Activated naive CD4-positive, alpha-beta T cell treated with anti-CD3 and anti-CD28 coated beads, Interleukin-2, amount 50 U/mL, for 24 hours (primary cell): ENCODE measurements around the gene PWWP2A.
"Not testable (repeated sequence)": the region's sequence is repeated elsewhere in the genome, so short reads cannot be mapped to it uniquely, and the experiment has no call there.

Source experiments
- H3K27ac Mint-ChIP-seq: one replicate; pipeline ENCODE4 v1.8.0; 2021; ENCODE audit warnings: mild to moderate bottlenecking, mixed read lengths
- H3K27me3 Mint-ChIP-seq: one replicate; pipeline ENCODE4 v1.8.0; 2021; ENCODE audit warnings: mixed read lengths
- H3K36me3 Mint-ChIP-seq: one replicate; pipeline ENCODE4 v1.8.0; 2021; ENCODE audit warnings: mixed read lengths
- H3K4me1 Mint-ChIP-seq: one replicate; pipeline ENCODE4 v1.8.0; 2021; ENCODE audit warnings: mixed read lengths
- H3K4me3 Mint-ChIP-seq: one replicate; pipeline ENCODE4 v1.8.0; 2021; ENCODE audit warnings: mild to moderate bottlenecking, mixed read lengths
- H3K9me3 Mint-ChIP-seq: one replicate; pipeline ENCODE4 v1.8.0; 2021; ENCODE audit warnings: mixed read lengths

PWWP2A gene

DNA sequence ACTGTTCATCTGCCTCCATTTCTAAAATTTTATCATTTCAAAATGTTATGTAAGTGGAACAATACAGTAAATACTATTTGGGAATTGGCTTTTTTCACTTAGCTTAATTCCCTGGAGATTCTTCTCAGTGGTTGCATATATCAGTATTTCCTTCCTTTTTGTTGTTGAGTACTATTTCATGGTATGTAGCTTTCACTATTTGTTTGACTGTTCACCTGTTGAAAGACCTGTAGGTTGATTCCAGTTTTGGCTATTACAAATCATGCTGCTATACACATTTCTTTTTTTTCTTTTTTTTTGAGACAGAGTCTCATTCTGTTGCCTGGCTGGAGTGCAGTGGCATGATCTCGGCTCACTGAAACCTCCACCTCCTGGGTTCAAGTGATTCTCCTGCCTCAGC, 33.0 kb upstream of the PWWP2A start:
- Mint-ChIP-seq H3K4me1 (peaks cover 14% of the 10 kb centered on the region), H3K27ac (no peak overlapping the region), H3K36me3 (no peaks in the 10 kb centered on the region), H3K4me3 (no peak overlapping the region), H3K27me3 (no peaks in the 10 kb centered on the region), H3K9me3 (no peaks in the 10 kb centered on the region)

DNA sequence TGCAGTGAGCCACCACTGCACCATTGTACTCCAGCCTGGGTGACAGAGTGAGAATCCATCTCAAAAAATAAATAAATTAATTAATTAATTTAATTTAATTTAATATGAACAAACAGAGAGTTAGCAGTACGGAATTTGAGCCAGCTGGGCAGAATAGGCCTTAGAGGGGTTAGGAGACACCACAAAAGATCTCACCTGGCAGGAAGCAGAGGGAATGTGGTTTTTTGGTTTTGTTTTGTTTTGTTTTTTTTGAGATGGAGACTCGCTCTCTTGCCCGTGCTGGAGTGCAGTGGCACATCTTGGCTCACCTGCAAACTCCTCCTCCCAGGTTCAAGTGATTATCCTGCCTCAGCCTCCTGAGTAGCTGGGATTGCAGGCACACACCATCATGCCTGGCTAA, 31.8 kb upstream of the PWWP2A start:
- Mint-ChIP-seq H3K4me1 (peaks cover 14% of the 10 kb centered on the region), H3K9me3 (no peaks in the 10 kb centered on the region), H3K4me3 (no peak overlapping the region), H3K36me3 (no peaks in the 10 kb centered on the region), H3K27ac (no peak overlapping the region), H3K27me3 (no peaks in the 10 kb centered on the region)

DNA sequence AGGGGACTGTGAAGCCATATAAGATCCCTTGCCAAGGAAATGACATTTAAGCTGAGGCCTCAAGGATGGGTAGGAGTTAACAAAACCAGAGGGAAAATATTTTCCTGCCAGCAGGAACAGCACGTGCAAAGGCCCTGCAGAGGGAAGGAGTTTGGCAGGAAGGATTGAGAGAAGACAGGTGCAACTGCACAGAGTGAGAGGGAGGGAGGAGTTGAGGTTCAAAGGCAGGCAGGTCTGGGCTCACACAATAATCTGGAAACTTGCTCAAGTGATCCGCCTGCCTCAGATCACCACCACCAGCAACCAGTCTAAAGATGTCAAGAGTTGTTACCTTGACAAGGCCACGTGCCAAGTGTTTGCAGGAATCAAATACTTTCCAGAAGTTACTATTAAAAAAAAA, 31.1 kb upstream of the PWWP2A start:
- Mint-ChIP-seq H3K4me3 (no peak overlapping the region), H3K9me3 (no peaks in the 10 kb centered on the region), H3K4me1 (peaks cover 14% of the 10 kb centered on the region), H3K27ac (no peak overlapping the region), H3K36me3 (no peaks in the 10 kb centered on the region), H3K27me3 (no peaks in the 10 kb centered on the region)

DNA sequence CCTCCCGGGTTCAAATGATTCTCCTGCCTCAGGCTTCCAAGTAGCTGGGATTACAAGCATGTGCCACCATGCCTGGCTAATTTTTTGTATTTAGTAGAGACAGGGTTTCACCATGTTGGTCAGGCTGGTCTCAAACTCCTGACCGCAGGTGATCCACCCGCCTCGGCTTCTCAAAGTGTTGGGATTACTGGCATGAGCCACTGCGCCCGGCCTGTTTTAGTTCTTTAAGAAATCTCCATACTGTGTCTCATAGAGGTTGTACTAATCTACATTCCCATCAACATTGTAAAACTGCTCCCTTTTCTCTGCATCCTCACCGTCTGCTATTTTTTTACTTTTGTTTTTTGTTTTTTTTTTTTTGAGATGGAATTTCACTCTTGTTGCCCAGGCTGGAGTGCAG, 25.2 kb upstream of the PWWP2A start:
- not testable (repeated sequence) for H3K36me3 Mint-ChIP-seq, H3K27me3 Mint-ChIP-seq, H3K9me3 Mint-ChIP-seq, H3K4me3 Mint-ChIP-seq, H3K27ac Mint-ChIP-seq, H3K4me1 Mint-ChIP-seq

DNA sequence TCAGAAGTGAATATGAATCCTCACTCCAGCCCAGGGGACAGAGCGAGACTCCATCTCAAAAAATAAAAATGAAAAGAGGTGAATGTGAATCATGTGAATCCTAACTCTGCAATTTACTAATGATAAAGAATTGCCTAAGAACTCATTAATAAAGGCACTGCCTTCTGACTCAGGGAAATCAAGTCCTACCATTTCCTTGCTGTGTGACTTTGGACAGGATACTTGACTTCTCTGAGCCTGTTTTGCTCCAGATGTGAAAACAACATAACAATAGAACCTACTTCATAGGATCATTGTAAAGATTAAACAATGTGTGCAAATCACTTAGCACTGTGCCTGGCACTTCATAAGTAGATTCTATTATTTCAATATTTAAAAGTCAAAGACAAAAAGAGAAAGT, 15.1 kb upstream of the PWWP2A start:
- no peaks in the 10 kb centered on the region for H3K9me3 Mint-ChIP-seq
- H3K4me3 Mint-ChIP-seq = no peak overlapping the region
- no peaks in the 10 kb centered on the region for H3K36me3 Mint-ChIP-seq
- no peaks in the 10 kb centered on the region for H3K27me3 Mint-ChIP-seq
- H3K4me1 Mint-ChIP-seq = no peaks in the 10 kb centered on the region
- H3K27ac Mint-ChIP-seq = no peak overlapping the region

DNA sequence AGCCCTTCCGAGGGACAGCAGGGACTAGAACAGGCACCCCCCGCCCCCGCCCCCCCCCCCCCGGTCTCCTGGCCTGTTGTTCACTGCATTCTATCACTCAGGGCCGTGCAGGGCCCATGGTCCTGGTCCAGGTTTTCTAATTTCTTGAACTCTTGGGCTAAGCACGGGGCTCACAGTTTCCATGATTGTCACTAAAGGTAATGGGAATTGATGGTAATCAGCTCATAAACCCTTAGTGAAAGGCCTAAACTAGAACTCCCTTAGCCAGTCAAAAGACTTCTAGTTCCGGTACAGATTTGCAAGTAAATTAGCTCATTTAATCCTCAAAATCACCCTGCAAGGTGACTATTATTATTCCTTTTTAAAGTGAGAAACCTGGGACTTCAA, 14.7 kb upstream of the PWWP2A start:
- Mint-ChIP-seq H3K27ac (no peak overlapping the region), H3K36me3 (no peaks in the 10 kb centered on the region), H3K9me3 (no peaks in the 10 kb centered on the region), H3K4me3 (no peak overlapping the region), H3K4me1 (no peaks in the 10 kb centered on the region), H3K27me3 (no peaks in the 10 kb centered on the region)

DNA sequence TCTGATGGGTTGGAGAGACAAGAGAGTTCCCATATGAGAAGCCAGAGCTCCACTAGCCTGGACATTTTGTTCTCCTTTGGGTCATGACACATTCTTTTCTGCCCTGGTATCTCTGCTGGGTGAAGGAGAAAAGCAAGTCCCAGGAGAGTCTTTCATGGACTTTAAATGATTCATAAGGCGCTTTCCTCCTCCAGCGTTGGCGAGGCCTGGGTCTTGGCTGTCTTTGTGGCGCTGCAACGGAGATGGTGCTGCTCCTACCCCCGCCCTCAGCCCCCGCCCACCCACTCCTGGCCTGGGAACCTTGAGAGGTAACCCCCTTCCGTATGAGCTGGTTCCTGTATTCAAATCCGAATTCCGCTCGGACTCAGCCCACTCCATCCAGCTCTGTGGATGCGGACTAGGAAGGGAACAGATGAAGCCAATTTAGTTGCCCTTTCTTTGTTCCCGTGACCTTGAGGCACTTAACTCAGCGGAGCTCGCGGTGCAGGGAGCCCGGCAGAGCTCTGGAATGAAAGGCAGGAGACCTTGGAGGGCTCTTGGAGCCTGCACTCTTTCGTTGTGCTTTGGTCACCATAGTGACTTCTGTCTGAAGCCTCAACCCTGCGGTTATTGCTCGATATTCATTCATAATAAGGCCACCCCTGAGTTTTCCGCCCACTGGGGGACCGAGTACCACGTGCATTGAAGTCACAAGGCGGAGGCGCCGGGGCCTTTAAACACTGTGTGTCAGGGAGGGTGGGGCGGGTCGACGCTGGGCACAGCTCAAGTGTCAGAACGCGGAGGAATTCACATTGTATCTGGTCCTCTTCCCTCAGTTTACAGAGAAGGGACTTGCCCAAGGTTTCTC, 14.0 kb upstream of the PWWP2A start:
- H3K4me3 Mint-ChIP-seq = no peak overlapping the region
- H3K36me3 Mint-ChIP-seq = no peaks in the 10 kb centered on the region
- H3K4me1 Mint-ChIP-seq = no peaks in the 10 kb centered on the region
- H3K27me3 Mint-ChIP-seq = no peaks in the 10 kb centered on the region
- H3K9me3 Mint-ChIP-seq = no peaks in the 10 kb centered on the region
- H3K27ac Mint-ChIP-seq = no peak overlapping the region

DNA sequence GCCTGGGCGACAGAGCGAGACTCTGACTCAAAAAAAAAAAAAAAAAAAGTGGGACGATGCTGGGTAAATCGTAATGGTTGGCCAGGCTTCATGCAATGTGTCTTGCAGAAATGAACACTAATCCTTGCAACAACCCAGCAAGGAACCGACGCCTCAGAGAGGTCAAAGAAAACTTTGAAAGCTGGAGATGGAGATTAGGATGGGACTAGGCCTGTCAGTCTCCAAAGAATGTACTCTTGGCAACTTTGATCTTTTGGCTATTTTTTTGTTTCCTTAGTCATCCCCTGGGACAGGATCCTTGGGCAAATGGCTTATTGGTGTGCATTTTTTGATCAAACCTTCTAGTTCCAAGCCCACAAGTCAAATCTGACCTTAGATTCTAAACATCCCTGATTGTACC, 10.6 kb upstream of the PWWP2A start:
- Mint-ChIP-seq H3K4me1 (no peaks in the 10 kb centered on the region), H3K27me3 (peaks cover 3% of the 10 kb centered on the region), H3K4me3 (no peak overlapping the region), H3K27ac (no peak overlapping the region), H3K36me3 (peaks cover 4% of the 10 kb centered on the region), H3K9me3 (no peaks in the 10 kb centered on the region)

DNA sequence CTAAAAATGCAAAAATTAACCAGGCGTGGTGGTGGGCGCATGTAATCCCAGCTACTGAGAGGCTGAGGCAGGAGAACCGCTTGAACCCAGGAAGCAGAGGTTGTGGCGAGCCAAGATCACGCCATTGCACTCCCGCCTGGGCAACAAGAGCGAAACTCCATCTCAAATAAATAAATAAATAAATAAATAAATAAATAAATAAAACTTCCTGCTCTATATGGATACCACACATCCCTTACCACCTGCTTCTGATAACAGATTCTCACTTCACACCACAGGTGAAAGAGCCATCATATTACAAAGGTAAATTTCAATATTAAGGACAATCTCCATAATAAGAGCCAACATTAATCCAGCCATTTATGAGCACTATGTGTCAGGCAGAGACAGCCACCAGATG, 9.4 kb upstream of the PWWP2A start:
- Mint-ChIP-seq H3K27me3 (peaks cover 3% of the 10 kb centered on the region), H3K4me1 (no peaks in the 10 kb centered on the region), H3K9me3 (no peaks in the 10 kb centered on the region), H3K36me3 (peaks cover 4% of the 10 kb centered on the region), H3K4me3 (no peak overlapping the region), H3K27ac (no peak overlapping the region)

DNA sequence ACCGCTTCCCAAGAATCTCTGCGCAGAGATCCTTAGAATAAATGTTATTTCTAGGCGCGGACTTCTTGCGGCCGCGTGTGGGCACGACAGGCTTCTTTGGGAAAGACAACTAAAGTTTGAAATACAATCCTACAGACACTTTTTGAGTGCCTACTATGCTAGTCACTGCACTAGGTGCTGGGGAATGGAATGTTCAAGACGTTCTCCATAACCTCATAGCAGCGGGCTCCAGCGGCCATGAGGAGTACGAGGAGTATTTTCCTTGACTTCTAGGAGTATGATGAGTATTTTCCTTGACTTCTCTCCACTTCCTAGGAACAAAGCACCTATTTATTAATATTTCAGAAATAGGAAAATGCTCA, 636 bp upstream of the PWWP2A start:
- peaks cover 3% of the 10 kb centered on the region for H3K36me3 Mint-ChIP-seq
- no peaks in the 10 kb centered on the region for H3K27me3 Mint-ChIP-seq
- peak overlapping the region; percentile 89 for H3K4me3 Mint-ChIP-seq
- no peaks in the 10 kb centered on the region for H3K9me3 Mint-ChIP-seq
- H3K4me1 Mint-ChIP-seq = peaks cover 17% of the 10 kb centered on the region
- H3K27ac Mint-ChIP-seq = peak overlapping the region; percentile 84

DNA sequence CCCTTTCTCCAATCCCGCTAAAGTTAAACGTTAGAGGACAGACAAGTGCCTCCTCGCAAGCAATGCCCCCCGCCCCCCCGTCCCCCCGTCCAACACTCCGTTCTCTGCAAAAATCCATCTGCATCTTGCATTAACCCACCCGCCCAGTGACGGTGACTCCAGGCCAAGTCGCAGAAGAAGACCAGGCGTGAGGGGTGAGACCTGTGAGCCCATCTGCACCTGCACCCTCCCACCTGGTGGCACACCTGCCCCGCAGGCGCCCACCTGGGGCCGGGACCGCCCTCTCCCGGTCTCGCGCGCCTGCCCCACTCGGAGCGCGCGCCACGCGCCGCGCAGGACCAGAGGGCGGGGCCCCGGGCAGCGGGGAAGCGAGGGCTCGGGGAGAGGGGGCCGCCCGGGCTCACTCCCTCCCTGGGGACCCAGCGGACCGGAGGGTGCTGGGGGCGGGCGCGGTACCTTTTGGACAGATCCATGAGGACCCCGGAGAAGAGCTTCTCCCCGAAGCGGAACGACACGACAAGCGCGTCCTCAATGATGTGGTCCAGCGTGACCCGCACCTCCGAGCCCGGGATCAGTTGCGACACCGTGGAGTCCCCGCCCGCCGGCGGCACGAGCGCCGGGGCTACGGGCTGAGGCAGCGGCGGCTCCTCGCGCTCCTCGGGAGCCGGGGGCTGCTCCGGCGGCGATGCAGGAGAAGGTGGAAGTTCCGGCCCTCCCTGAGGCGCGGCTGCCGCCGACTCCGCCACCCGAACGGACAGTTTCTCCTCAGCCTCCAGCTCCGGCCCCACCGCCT, 705 bp downstream of the PWWP2A start:
- H3K4me3 Mint-ChIP-seq = peak overlapping the region; percentile 83
- peak overlapping the region; percentile 46 for H3K27ac Mint-ChIP-seq
- H3K4me1 Mint-ChIP-seq = peaks cover 21% of the 10 kb centered on the region
- H3K9me3 Mint-ChIP-seq = no peaks in the 10 kb centered on the region
- no peaks in the 10 kb centered on the region for H3K27me3 Mint-ChIP-seq
- peaks cover 3% of the 10 kb centered on the region for H3K36me3 Mint-ChIP-seq

DNA sequence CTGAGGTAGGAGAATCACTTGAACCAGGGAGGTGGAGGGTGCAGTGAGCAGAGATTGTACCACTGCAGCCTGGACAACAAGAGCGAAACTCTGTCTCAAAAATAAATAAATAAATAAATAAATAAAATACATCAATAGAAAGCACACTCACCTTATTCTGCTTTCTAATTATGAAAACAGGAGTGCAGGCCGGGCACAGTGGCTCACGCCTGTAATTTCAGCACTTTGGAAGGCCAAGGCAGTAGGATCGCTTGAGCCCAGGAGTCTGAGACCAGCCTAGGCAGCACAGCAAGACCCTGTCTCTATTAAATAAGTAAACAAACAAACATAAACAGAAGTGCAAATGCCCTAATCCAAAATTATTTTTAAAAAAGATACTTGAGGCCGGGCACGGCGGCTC, 2.3 kb downstream of the PWWP2A start:
- no peaks in the 10 kb centered on the region for H3K9me3 Mint-ChIP-seq
- no peak overlapping the region for H3K27ac Mint-ChIP-seq
- peaks cover 31% of the 10 kb centered on the region for H3K4me1 Mint-ChIP-seq

DNA sequence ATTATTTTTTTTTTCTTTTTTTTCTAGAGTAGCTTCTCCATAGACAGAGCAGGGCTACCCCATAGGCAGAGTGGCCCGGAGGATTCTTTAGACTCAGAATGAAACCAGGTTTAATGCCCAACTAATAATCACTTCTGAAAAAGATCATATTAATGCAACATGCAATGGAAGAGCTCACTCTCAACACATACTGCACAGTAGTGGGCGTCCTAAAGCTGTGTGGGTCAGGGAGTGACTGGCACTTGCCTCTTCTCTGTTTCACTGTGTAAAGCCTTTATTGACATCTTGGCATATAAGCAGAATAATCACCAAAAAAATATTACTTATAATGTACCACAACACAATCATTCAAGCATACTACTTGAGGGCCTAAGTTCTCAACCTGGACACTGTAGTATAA, 11.1 kb downstream of the PWWP2A start:
- no peak overlapping the region for H3K4me3 Mint-ChIP-seq
- peaks cover 41% of the 10 kb centered on the region for H3K4me1 Mint-ChIP-seq
- H3K9me3 Mint-ChIP-seq = no peaks in the 10 kb centered on the region
- H3K36me3 Mint-ChIP-seq = peaks cover 7% of the 10 kb centered on the region
- H3K27ac Mint-ChIP-seq = no peak overlapping the region
- no peaks in the 10 kb centered on the region for H3K27me3 Mint-ChIP-seq

More for the DNA sequence above, 2.3 kb downstream of the PWWP2A start:
- Mint-ChIP-seq H3K36me3 (peaks cover 10% of the 10 kb centered on the region), H3K4me3 (peak overlapping the region; percentile 47), H3K27me3 (no peaks in the 10 kb centered on the region)

DNA sequence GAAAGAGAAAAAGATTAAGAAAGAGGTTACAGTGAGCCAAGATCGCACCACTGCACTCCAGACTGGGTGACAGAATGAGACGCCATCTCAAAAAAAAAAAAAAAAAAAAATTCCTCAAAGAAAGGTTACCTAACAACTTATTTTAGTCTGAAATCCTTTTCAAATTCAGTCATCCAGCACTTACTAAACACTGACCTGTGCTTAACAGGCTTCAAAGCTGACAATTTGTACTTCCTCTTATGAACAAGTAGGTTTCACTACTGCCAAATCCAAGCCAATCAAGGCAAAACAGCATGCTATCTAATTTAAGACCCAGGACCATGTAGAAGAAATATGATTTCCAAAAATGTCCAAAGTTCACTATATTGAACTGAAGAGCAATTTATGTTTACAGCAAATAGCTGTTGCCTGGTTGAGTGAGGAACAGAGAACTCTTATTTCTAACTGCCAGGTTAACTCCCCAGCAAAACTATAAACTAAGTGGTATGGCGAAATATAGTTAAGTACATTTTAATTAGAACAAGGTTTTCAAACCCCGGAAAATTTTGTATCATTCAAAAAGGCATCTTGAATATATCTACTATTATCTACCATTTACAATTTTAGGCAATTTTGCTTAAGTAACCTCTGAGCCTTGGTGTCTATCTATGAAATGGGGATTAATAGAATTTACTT, 13.4 kb downstream of the PWWP2A start:
- Mint-ChIP-seq H3K4me1 (peaks cover 37% of the 10 kb centered on the region), H3K27ac (no peak overlapping the region), H3K9me3 (no peaks in the 10 kb centered on the region), H3K4me3 (no peak overlapping the region), H3K36me3 (peaks cover 3% of the 10 kb centered on the region), H3K27me3 (no peaks in the 10 kb centered on the region)

DNA sequence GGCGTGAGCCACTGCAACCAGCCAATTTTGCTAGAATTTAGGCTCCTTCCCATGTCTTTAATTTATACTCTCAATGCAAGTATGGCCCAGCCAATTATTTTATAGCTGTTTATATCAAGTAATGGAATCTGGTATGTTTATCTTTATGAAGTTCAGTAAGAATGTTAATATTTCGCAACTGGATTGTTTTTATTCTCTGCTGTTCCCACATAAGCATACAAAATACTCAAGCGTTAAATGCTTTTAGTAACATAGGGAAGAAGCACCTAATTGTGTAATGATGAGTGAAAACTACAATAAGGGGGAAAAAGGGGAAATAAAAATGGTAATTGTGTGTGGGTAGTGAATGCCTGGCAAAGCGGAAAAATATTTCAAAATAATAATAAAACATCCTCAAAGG, 21.3 kb downstream of the PWWP2A start:
- Mint-ChIP-seq H3K36me3 (peaks cover 21% of the 10 kb centered on the region), H3K4me1 (peaks cover 10% of the 10 kb centered on the region), H3K4me3 (no peak overlapping the region), H3K27ac (no peak overlapping the region), H3K9me3 (no peaks in the 10 kb centered on the region), H3K27me3 (no peaks in the 10 kb centered on the region)

DNA sequence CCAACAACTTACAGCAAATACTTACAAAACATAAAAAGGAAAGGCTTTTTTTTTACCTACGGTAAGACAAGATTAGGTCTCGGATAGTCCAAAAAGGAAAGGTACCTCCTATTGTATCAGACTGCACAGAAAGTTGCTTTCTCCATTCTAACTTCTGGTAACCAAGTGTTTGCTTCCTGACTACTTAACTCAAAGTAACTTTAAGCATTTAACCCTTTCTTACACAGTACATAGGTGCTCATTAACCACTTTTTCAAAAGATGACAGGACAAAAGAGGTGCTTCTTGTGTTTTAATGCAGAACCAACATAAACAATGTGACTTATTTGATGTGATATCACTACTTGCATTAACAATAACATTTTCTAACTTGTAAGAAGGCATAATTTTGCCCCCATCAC, 23.1 kb downstream of the PWWP2A start:
- Mint-ChIP-seq H3K4me3 (no peak overlapping the region), H3K9me3 (no peaks in the 10 kb centered on the region), H3K27me3 (no peaks in the 10 kb centered on the region), H3K36me3 (peaks cover 27% of the 10 kb centered on the region), H3K27ac (no peak overlapping the region), H3K4me1 (peaks cover 14% of the 10 kb centered on the region)
